ENCODE data around the gene PRAME.

GRCh38 chr22:22546490-22546889 is 12.6 kb downstream of the PRAME start:
- TF ChIP-seq POLR2AphosphoS5 (IDR thresholded peaks at IDR 0.05; ENCODE audit: low read depth, low read length) = no peak
- TF ChIP-seq, protein P1, sequence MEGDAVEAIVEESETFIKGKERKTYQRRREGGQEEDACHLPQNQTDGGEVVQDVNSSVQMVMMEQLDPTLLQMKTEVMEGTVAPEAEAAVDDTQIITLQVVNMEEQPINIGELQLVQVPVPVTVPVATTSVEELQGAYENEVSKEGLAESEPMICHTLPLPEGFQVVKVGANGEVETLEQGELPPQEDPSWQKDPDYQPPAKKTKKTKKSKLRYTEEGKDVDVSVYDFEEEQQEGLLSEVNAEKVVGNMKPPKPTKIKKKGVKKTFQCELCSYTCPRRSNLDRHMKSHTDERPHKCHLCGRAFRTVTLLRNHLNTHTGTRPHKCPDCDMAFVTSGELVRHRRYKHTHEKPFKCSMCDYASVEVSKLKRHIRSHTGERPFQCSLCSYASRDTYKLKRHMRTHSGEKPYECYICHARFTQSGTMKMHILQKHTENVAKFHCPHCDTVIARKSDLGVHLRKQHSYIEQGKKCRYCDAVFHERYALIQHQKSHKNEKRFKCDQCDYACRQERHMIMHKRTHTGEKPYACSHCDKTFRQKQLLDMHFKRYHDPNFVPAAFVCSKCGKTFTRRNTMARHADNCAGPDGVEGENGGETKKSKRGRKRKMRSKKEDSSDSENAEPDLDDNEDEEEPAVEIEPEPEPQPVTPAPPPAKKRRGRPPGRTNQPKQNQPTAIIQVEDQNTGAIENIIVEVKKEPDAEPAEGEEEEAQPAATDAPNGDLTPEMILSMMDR (IDR thresholded peaks at IDR 0.05) = no peak

All from Panc1 (cell line).